Measurements from ENCODE around the gene WDR35. TPM values are rescaled to one million over a fixed set of nuclear protein-coding genes. Genes with fewer than 3 reads are reported as not detected.

Gene WDR35
- total RNA-seq, 1 donor from 2014 or later, result 13.5 TPM

GRCh38 chr2:19900931-19901441, 88.9 kb downstream of the WDR35 start:
- H3K27ac Mint-ChIP-seq, result peak overlapping the region; percentile 100
- DNase-seq (ENCODE audit: low spot score in 2 of 2, unreplicated experiment in 2 of 2), result no peak
- H3K4me1 Mint-ChIP-seq, result peaks cover 42% of the 10 kb centered on the region
- H3K9me3 Mint-ChIP-seq, result no peaks in the 10 kb centered on the region
- peak overlapping the region; percentile 97 for H3K4me3 Mint-ChIP-seq
- H3K36me3 Mint-ChIP-seq, result no peaks in the 10 kb centered on the region
- TF ChIP-seq CTCF (IDR thresholded peaks at IDR 0.05; ENCODE audit: unreplicated experiment), result no peak
- H3K27me3 Mint-ChIP-seq (ENCODE audit: low read depth), result peaks cover 4% of the 10 kb centered on the region

- H3K4me1 Mint-ChIP-seq, result peaks cover 46% of the 10 kb centered on the region
- peak overlapping the region; percentile 97 for H3K4me3 Mint-ChIP-seq
- peak overlapping the region; percentile 100 for H3K27ac Mint-ChIP-seq
- peaks cover 1% of the 10 kb centered on the region for H3K27me3 Mint-ChIP-seq (ENCODE audit: low read depth)
- no peaks in the 10 kb centered on the region for H3K9me3 Mint-ChIP-seq
- no peak for TF ChIP-seq CTCF (IDR thresholded peaks at IDR 0.05; ENCODE audit: unreplicated experiment)
- H3K36me3 Mint-ChIP-seq, result no peaks in the 10 kb centered on the region
- DNase-seq (ENCODE audit: low spot score in 2 of 2, unreplicated experiment in 2 of 2), result no peak
Observed at GRCh38 chr2:19899985-19900930, 89.6 kb downstream of the WDR35 start.

GRCh38 chr2:19898592-19899329, 91.1 kb downstream of the WDR35 start:
- no peak for TF ChIP-seq CTCF (IDR thresholded peaks at IDR 0.05; ENCODE audit: unreplicated experiment)
- Mint-ChIP-seq H3K4me3 (no peak overlapping the region), H3K4me1 (peaks cover 48% of the 10 kb centered on the region), H3K27me3 (ENCODE audit: low read depth) (no peaks in the 10 kb centered on the region), H3K27ac (no peak overlapping the region), H3K36me3 (no peaks in the 10 kb centered on the region), H3K9me3 (no peaks in the 10 kb centered on the region)
- DNase-seq (ENCODE audit: low spot score in 2 of 2, unreplicated experiment in 2 of 2), result no peak

- Mint-ChIP-seq H3K4me3 (peak overlapping the region; percentile 7), H3K4me1 (peaks cover 45% of the 10 kb centered on the region), H3K27ac (no peak overlapping the region), H3K27me3 (ENCODE audit: low read depth) (no peaks in the 10 kb centered on the region), H3K36me3 (no peaks in the 10 kb centered on the region), H3K9me3 (no peaks in the 10 kb centered on the region)
- DNase-seq (ENCODE audit: low spot score in 2 of 2, unreplicated experiment in 2 of 2), result no peak
- no peak for TF ChIP-seq CTCF (IDR thresholded peaks at IDR 0.05; ENCODE audit: unreplicated experiment)
Observed at GRCh38 chr2:19897623-19898245, 92.2 kb downstream of the WDR35 start.

- Mint-ChIP-seq H3K4me3 (no peak overlapping the region), H3K27me3 (ENCODE audit: low read depth) (no peaks in the 10 kb centered on the region), H3K36me3 (no peaks in the 10 kb centered on the region), H3K27ac (no peak overlapping the region), H3K4me1 (peaks cover 38% of the 10 kb centered on the region), H3K9me3 (no peaks in the 10 kb centered on the region)
- DNase-seq (ENCODE audit: low spot score in 2 of 2, unreplicated experiment in 2 of 2), result no peak
- no peak for TF ChIP-seq CTCF (IDR thresholded peaks at IDR 0.05; ENCODE audit: unreplicated experiment)
Observed at GRCh38 chr2:19895535-19895934, 94.4 kb downstream of the WDR35 start.
